GM19397 (cell line): ENCODE data around the gene DLGAP1.

ENCODE experiments used
- ATAC-seq: cut with Tn5 transposase; IDR thresholded peaks from one replicate; pipeline ENCODE4 v1.9.1; 2021; ENCODE audit warnings: mild to moderate bottlenecking, moderate library complexity; ENCODE audit not compliant: unreplicated experiment

The DLGAP1 gene

DNA sequence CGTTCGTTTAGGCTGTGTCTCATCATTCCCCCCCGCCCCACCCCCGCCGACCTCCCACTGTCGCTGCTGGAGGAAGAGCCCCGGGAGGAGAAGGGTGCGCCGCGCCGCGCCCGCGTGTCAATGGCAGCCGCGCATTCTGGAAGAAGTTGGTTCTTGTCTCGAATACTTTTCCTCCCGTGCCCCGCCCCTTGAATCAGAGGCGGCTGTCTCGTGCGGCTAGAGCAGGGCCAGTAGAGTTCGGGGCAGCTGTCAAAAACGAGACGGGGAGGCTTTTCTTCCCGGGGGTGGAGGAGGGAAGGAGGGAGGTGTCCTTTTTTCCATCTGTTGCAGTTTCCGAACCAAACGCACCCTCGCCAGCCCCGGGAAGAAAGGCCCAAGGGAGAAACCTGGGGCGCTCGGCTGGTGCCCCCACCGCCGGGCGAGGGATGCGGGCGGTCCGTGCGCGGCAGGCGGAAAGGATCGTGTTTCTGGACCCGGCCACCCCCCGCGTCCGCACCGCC lies 1005.5 kb downstream of the DLGAP1 start:
- ATAC-seq: peak; percentile 14

DNA sequence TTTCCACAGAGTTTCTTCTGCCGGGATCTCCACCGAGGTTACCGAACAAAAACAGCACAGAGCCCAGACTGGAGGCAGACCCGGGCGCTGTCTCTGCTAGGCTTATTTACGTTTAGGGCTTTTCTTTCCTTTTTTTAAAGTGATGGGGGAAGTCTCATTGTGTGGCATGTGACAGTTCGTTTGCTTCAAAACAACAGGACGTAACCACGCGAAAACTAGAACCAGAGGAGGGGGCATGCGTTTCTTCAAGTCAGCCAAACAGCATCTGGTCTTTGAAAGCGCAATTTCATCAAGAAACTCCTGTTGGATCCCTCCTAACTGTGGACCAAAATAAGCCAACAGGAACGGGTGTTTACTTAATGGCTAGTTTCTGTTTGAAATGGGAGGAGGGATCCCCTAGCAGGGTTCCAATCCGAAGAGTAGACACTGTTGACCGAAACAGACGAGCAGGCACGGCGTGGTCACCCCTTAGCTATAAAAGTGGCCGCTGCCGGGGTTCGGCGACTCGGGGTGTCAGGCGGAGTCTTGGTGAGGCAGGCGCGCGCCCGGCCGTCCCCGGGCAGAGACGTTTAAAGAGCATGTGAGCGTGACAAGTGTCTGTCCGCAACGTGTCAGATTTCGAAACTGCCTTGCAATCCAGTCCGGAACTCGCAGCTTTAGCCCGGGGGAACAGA lies 1006.1 kb downstream of the DLGAP1 start:
- ATAC-seq: peak; percentile 53

DNA sequence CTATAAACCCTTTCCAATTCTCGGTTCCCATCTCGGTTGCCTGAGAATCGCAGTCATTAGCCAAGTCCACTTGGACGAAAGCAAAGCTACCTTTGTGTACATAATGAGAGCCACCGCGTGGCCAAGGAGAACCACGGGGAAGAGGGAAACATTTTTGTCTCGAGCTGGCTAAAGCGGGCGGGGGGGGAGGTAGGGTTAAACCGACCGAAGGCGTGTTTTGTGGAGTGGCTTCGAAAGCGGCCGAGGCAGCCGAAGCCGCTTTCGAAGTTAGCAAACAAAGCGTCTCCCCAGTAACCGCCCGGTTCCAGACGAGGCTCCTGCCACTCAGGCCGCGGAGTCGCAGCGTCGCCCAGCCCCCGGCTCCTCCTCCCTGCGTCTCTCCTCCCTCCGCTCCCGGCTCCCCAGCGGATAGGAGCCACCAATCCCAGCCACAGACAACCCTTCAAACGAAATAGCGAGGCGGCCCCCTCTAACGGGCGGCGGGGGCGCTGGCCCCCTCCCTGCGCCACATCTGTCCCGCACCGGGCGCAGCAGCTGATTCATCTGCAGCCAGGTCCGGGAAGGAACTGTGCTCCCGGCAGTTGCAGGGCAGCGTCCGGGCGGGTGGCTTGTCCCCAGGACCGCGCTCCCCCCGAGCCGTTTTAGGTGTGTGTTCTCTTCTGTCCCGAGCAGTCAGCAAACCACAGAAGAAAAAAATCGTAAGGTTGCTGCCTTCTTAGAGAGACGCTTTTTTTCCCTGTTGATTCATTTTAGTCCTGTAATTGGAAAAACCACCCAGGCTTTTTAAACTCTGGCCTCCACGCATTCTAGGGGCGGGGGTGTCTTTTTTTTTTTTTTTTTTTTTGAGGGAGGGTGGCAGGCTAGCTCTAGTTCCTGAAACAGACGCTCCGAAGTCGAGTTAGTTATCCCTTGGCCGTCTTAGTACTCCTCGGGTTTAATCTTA lies 1006.9 kb downstream of the DLGAP1 start:
- ATAC-seq: peak; percentile 72

DNA sequence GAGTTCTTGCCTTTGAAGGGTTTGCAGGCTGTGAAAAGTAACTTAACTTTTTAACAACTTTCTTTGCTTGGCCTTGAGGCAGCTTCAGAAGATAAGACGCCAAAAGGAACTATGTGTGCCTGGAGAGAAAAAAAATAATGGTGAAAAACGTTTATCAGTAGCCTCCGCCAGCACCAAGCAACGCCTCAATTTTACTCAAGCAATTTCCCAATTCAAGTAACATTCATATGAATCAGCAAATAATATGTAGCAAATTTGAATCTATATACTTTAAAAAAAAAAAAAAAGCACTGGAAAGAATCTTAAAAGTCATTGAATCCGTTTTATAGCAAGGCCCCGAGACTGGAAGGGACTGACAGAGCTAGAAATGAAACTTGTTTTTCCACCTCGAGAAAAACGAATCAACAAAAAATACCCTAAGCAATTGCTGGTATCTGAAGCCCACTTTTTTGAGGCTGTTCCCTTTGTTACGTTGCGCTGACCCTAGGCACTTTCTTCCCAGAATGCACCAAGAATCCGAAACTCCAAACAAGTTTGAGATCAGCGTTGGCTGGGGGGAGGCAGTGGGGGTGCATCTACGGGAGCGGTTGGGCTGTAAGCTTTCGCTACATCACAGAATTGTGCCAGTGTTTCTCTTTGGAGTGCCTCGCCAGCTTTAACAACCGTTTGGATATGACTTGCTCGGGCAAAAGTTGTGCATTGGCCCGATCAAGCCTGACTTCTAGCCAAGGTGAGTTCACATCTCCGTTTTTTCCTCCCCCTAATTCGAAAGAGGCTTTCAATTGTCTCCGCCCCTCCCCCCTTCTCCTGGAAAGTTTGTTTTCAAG lies 1007.8 kb downstream of the DLGAP1 start:
- no peak for ATAC-seq
